Activated CD8-positive, alpha-beta memory T cell treated with anti-CD3 and anti-CD28 coated beads, Interleukin-2, amount 50 U/mL, for 24 hours (primary cell): Measurements from ENCODE around the gene COASY.
"Not testable (repeated sequence)": the region's sequence is repeated elsewhere in the genome, so short reads cannot be mapped to it uniquely, and the experiment has no call there.

Experiments
- DNase-seq: peaks from one replicate; pipeline ENCODE4 v3.0.0-alpha.2; 2020; ENCODE audit errors: extremely low read depth

Gene COASY

GRCh38 chr17:42574463-42574862 lies 12.5 kb downstream of the COASY start:
- DNase-seq: no peak

- DNase-seq: no peak
Measured at GRCh38 chr17:42577140-42577531, 15.2 kb downstream of the COASY start.

DNA sequence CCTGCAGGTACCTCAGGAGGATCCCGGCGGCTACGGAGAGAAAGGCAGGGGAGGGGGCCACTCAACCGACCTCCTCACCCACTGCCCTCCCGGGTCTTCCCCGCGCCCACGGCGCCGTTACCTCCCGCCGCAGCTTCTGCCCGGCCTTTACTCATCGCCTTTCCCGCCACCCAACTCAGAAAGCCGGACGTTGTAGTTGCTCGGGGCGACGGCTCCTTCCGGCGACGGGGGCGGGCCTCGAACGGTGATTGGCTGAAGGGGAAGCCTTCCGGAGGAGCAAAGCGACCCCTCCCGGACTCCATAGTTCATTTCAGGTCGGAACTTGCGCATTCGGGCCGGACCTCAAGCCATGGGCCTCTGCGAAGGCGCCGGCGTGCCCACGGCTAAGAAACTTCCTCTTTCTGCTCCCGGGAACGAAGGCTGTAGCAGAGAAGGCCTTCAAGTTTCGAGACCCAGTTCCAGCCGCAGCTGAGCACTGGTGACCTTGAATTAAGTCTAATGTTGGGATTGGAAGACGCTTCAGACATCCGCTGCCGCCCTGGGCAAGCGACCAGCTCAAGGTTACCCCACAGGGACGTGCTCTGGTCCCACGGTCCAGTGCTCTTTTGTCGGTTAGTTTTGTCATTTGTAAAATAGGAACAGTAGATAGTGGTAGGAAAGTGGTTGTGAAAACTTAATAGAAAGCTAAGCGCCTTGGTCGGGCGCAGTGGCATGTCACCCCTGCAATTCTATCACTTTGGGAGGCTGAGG lies 15.8 kb downstream of the COASY start, which contains the start of gene PSMC3IP:
Gene PSMC3IP, minus strand, starts transcription at position 198 of the 750 bp plus-strand sequence. Its CDS starts 43 bp downstream, at position 155.
- DNase-seq: peak; percentile 88

- peak; percentile 59 for DNase-seq
Measured at GRCh38 chr17:42578282-42578869, 16.4 kb downstream of the COASY start.

- DNase-seq: no peak
Measured at GRCh38 chr17:42579794-42580551, 18.0 kb downstream of the COASY start.

GRCh38 chr17:42581744-42582270 lies 19.9 kb downstream of the COASY start:
- DNase-seq: no peak

GRCh38 chr17:42584880-42585279 lies 22.9 kb downstream of the COASY start:
- DNase-seq: no peak

- DNase-seq: no peak
Measured at GRCh38 chr17:42585353-42585752, 23.4 kb downstream of the COASY start.

- DNase-seq: no peak
Measured at GRCh38 chr17:42586514-42587230, 24.7 kb downstream of the COASY start.

GRCh38 chr17:42590886-42591285 lies 28.9 kb downstream of the COASY start:
- DNase-seq: no peak

GRCh38 chr17:42591411-42591810 lies 29.5 kb downstream of the COASY start:
- no peak for DNase-seq

- no peak for DNase-seq
Measured at GRCh38 chr17:42596386-42596785, 34.4 kb downstream of the COASY start.

- no peak for DNase-seq
Measured at GRCh38 chr17:42598905-42599304, 37.0 kb downstream of the COASY start.

DNA sequence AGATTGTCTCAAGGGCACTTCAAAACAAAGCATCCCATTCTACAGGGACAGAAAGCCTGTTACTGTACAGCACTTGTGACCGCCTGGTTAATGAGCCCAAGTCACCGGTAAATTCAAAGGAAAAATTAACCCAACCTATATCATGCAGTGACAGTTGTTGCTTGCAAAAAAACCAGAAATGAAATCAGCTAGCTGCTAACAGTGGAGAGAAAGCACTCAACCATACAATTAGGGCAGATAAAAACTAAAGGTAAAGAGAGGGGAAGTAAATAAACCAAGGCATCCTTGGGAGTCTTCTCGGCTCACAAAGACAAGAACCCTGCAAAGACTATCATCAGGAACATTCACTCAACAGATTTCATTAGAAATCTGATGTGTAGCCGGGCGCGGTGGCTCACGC lies 41.4 kb downstream of the COASY start:
- DNase-seq: no peak

GRCh38 chr17:42607769-42608168 lies 45.8 kb downstream of the COASY start:
- DNase-seq: no peak

DNA sequence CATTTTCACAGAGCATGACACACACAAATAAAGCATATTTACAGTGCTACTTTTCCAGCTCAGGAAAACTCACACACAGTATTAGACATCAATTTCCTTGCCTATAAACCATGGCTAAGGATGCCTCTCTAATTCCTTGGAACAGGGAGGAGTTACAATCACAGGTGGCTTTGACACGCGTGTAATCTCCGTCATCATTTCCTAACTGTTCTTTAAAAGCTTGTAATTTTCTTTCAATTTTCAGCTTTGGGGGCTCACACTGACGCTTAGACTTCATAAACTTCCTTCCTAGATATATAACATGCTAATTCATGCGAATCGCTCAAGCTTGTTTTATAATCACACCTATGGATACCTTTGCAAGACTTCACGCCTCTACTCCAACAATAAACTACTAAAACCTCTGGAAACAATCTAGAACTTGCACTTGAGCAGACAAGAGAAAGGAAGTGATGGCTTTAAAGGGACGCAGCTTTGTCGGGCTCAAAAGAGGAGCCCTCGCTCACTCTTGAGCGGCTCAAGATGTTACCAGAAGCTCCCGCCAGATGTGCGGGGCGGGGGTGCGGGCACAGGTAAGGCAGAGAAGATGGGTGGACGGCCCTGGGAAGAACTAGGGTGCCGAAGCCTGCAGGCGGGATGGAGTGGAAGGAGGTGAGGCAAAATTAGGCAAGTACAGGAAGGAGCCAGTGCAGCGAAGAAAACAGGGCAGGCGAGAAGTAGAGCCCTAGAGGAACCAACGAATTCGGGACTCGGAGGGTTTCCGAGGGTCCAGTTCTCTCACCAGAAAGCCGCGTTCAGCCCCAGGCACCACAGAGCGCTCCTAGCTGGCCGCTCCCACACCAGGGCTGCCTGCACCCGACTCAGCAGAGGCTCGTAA lies 46.6 kb downstream of the COASY start:
- DNase-seq: no peak

- peak; percentile 99 for DNase-seq
Measured at GRCh38 chr17:42609182-42609813, 47.4 kb downstream of the COASY start, which contains the start of the genes RETREG3 and TUBG1. TSS of gene RETREG3 (minus strand) at chr17:42609374. CDS start at chr17:42609324, 50 bp downstream. TSS of gene TUBG1 (plus strand) at chr17:42609683. CDS start at chr17:42609738, 55 bp downstream.

DNA sequence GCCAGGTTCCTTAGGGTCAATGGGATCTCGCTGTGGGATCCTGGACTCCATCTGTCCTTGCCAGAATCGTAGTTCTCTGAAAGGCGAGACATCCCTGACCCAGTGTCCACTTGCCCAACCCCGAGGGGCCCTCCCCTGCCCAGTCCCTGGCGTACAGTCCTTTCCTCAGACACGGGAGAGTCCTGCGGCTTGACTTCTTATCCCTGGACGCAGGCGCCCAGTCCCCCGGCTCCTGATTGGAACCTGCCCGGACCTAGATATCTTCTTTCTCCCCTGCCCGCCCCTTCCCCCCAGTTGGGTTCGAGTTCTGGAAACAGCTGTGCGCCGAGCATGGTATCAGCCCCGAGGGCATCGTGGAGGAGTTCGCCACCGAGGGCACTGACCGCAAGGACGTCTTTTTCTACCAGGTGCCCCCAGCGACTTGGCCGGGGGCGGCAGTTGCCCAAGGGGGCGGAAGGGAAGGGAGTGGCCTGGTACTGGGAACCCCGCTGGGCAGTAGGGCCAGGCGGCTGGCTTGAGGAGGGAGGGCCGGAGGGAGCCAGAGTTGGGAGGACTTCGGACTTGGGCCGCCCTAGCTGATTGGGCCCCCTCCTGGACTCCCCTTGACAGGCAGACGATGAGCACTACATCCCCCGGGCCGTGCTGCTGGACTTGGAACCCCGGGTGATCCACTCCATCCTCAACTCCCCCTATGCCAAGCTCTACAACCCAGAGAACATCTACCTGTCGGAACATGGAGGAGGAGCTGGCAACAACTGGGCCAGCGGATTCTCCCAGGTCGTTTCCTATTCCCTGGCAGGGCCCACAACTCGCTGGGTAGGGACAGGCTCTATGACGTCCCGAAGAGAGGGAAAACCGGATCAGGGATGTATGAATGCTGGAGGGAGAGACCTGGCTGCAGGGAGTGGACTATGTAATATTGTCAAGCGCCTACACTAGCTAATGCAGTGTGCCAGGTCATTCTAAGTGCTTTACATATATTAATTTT lies 48.2 kb downstream of the COASY start:
- not testable (repeated sequence) for DNase-seq

DNA sequence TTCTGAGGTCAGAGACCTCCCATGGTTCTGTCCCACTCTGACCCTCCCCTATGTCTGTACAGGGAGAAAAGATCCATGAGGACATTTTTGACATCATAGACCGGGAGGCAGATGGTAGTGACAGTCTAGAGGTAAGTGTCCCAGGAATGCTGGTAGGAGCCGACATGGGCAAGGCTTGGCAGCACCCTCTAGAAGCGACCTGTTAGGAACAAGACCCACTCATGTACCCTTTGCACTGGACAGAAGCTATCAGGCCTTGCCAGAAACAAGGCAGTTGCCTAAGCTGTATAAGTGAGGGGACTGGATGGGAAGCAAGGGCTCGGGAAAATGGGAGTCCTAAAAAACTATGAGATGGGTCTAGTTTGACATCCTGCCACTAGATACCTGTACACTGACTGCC lies 50.1 kb downstream of the COASY start:
- DNase-seq: no peak
